ENCODE data around the gene GRIK5. TPM values are rescaled to one million over a fixed set of nuclear protein-coding genes. Genes with fewer than 3 reads are reported as not detected.

The GRIK5 gene
- total and polyA plus RNA-seq, 9 donors = 1.3 to 5.8 (median 3.2) TPM

DNA sequence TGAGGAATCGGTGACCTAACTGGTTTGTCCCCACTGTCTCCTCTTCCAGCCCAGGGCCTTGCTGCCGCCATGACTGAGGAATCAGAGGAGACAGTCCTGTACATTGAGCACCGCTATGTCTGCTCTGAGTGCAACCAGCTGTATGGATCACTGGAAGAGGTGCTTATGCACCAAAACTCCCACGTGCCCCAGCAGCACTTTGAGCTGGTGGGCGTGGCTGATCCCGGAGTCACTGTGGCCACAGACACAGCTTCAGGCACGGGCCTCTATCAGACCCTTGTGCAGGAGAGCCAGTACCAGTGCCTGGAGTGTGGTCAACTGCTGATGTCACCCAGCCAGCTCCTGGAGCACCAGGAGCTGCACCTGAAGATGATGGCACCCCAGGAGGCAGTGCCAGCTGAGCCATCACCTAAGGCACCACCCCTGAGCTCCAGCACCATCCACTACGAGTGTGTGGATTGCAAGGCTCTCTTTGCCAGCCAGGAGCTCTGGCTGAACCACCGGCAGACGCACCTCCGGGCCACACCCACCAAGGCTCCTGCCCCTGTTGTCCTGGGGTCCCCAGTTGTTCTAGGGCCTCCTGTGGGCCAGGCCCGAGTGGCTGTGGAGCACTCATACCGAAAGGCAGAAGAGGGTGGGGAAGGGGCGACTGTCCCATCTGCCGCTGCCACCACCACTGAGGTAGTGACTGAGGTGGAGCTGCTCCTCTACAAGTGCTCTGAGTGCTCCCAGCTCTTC, 8.7 kb upstream of the GRIK5 start:
- Histone ChIP-seq H3K4me3 (ENCODE audit: low read length) (no peak overlapping the region), H3K27ac (ENCODE audit: low read length) (no peak overlapping the region), H3K9me3 (replicated peaks; ENCODE audit: control insufficient read depth, low read depth, low read length) (no peaks in the 10 kb centered on the region), H3K27me3 (ENCODE audit: control insufficient read depth, insufficient read depth, low read length) (no peaks in the 10 kb centered on the region), H3K4me1 (ENCODE audit: control insufficient read depth, insufficient read depth, low read length) (peaks cover 23% of the 10 kb centered on the region), H3K36me3 (ENCODE audit: control insufficient read depth, insufficient read depth, low read length) (peaks cover 44% of the 10 kb centered on the region)
- no peak for DNase-seq
- WGBS (ENCODE audit: insufficient coverage) = 78% methylated on average over 13 of the region's 15 CpGs

DNA sequence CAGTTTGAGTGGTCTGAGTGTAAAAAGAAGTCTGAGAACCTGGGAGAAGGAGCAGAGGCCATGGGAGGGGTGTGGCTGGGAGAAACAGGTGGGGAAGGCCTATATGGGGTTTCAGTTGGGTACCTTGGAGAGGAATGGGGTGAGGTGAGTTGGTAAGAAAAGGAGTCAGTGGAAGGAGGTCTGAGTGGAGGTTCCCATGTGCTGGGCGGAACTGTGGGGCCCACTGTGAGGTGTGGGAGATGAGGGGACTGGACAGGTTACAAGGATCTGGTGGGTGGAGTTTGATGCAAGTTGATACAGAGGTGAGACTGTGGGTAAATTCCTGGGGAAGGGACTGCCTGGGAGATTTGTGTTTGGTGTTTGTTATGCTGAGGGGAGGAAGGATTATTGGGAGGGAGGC, 8.1 kb upstream of the GRIK5 start:
- DNase-seq = no peak
- Histone ChIP-seq H3K9me3 (replicated peaks; ENCODE audit: control insufficient read depth, low read depth, low read length) (no peaks in the 10 kb centered on the region), H3K4me3 (ENCODE audit: low read length) (no peak overlapping the region), H3K4me1 (ENCODE audit: control insufficient read depth, insufficient read depth, low read length) (peaks cover 23% of the 10 kb centered on the region), H3K27me3 (ENCODE audit: control insufficient read depth, insufficient read depth, low read length) (no peaks in the 10 kb centered on the region), H3K36me3 (ENCODE audit: control insufficient read depth, insufficient read depth, low read length) (peaks cover 42% of the 10 kb centered on the region), H3K27ac (ENCODE audit: low read length) (no peak overlapping the region)
- WGBS (ENCODE audit: insufficient coverage) = 92% methylated on average over 1 of the region's 1 CpG

DNA sequence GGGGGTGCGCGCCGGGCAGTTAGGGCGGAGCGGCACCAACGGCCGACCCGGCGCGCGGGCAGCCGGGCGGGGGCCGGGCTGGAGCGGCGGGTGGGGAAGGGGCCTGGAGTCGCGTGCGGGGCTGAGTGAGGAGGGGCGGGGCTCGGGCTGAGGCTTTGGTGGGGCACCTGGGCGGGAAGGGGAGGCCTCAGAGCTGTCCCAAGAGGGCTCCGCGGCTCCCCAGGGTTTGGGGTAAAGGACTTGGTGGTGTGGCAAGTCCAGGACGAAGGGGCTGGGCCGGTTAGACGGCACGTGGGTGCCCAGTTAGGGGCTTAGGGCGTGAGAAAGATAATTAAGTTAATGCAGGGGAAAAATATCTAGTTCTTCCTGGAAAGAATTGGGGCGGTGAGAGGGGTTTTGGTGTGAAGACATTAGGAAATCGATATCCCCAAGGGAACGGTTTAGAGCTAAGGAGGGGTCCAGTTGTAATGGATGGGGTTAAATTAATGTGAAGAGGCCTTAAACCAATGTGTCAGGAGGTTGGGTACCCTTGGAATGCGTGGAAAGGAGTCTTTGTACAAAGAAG, 6.5 kb upstream of the GRIK5 start:
- Histone ChIP-seq H3K27me3 (ENCODE audit: control insufficient read depth, insufficient read depth, low read length) (no peaks in the 10 kb centered on the region), H3K36me3 (ENCODE audit: control insufficient read depth, insufficient read depth, low read length) (peaks cover 35% of the 10 kb centered on the region), H3K9me3 (replicated peaks; ENCODE audit: control insufficient read depth, low read depth, low read length) (no peaks in the 10 kb centered on the region), H3K4me1 (ENCODE audit: control insufficient read depth, insufficient read depth, low read length) (peaks cover 23% of the 10 kb centered on the region), H3K4me3 (ENCODE audit: low read length) (peak overlapping the region; percentile 85), H3K27ac (ENCODE audit: low read length) (peak overlapping the region; percentile 71)
- WGBS (ENCODE audit: insufficient coverage) = under 1% methylated on average over 33 of the region's 33 CpGs
- DNase-seq = no peak

DNA sequence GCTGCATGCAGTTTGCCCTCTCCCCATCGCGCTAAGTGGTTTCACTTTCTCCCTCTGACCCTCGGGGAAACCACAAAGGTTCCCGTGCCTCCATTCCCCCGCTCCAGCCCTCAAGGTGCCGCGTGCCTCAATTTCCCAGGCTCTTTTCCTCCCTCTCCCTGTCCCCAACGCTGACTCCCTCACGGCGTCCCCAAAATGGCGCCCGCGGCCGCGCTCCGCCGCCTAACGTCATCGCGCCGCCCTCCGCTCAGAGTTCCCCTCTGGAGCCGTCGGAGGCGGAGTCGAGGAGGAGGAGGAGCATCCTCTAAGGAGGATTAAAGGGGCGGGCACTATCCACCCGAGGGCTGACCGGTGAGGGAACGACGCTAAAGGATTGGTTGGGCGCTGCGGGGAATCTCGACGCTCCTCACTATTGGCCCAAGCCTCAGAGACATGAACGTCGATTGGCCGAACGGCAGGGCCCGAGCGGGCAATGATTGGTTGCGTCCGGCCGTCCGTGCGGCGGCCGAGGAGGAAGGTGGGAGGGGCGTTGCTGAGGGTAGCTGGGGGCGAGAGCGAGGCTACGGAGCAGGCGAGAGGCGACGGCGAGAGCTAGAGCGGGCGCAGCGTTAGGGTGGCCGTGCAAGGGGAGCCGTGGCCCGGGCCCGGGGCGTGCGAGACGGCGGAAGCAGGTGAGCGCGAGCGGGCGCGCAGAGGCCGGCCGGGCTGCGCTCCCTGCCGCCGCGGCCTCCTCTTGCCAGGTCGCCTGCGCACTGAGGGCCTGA, 5.8 kb upstream of the GRIK5 start, which contains the start of gene ZNF574:
TSS of gene ZNF574 (plus strand) at position 551 of the 764 bp plus-strand sequence. CDS start 2,441 bp downstream, outside the sequence.
- DNase-seq = peak; percentile 100
- peaks cover 23% of the 10 kb centered on the region for H3K4me1 ChIP-seq (ENCODE audit: control insufficient read depth, insufficient read depth, low read length)
- no peaks in the 10 kb centered on the region for H3K9me3 ChIP-seq (replicated peaks; ENCODE audit: control insufficient read depth, low read depth, low read length)
- H3K27ac ChIP-seq (ENCODE audit: low read length) = peak within 1 kb of the TSS; percentile 99
- H3K27me3 ChIP-seq (ENCODE audit: control insufficient read depth, insufficient read depth, low read length) = peaks cover 1% of the 10 kb centered on the region
- H3K36me3 ChIP-seq (ENCODE audit: control insufficient read depth, insufficient read depth, low read length) = peaks cover 28% of the 10 kb centered on the region
- H3K4me3 ChIP-seq (ENCODE audit: low read length) = peak within 1 kb of the TSS; percentile 85
- WGBS (ENCODE audit: insufficient coverage) = under 1% methylated on average over 64 of the region's 80 CpGs

DNA sequence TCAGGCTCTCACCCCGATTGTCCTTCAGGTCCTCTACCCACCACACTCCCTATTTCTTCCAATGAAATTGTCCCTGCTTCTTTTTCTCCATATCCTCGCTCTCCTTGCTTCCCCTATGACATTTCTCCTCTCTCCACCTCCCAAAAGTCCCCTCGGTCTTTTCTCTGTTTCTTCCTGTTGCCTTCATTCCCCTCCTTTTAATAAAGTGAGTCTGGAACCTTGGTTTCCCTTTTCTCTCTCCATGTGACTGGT, 5.3 kb upstream of the GRIK5 start:
- peaks cover 2% of the 10 kb centered on the region for H3K27me3 ChIP-seq (ENCODE audit: control insufficient read depth, insufficient read depth, low read length)
- 28% methylated on average over 3 of the region's 3 CpGs for WGBS (ENCODE audit: insufficient coverage)
- peak overlapping the region; percentile 99 for H3K27ac ChIP-seq (ENCODE audit: low read length)
- H3K4me1 ChIP-seq (ENCODE audit: control insufficient read depth, insufficient read depth, low read length) = peaks cover 25% of the 10 kb centered on the region
- peaks cover 23% of the 10 kb centered on the region for H3K36me3 ChIP-seq (ENCODE audit: control insufficient read depth, insufficient read depth, low read length)
- no peak for DNase-seq
- peak overlapping the region; percentile 77 for H3K4me3 ChIP-seq (ENCODE audit: low read length)
- H3K9me3 ChIP-seq (replicated peaks; ENCODE audit: control insufficient read depth, low read depth, low read length) = no peaks in the 10 kb centered on the region

DNA sequence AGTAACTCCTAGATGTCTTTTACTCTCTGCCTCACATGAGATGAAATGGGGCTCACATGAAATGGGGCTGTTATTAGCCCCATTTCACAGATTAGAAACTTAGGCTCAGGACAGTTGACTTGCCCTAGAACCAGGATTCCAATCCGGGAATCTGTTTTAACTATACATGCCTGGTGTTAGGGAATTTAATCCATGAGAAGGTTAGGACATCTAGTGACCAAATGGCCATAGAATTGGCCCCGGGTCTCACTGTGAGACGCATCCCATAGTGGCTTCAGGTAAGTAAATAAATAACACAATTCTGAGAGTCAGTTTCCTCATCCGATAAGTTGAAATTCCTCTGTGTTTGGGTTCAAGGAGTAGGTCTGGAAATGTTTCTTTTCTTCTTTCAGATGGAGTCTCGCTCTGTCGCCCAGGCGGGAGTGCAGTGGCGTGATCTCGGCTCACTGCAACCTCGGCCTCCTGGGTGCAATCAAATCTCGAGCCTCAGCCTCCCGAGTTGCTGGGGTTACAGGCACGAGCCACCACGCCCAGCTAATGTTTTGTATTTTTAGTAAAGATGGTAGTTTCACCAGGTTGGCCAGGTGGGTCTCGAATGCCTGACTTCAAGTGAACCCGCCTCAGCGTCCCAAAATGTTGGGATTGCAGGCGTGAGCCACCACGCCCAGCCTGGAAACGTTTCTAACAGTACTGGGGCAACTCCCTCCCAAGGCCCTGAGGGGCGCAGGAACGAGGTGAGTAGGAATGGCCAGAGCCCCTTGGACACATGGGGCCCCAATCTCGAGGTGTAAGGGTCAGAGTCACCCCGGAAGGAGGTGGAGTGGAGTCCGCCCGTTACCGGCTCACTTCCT, 4.7 kb upstream of the GRIK5 start:
- Histone ChIP-seq H3K27me3 (ENCODE audit: control insufficient read depth, insufficient read depth, low read length) (peaks cover 4% of the 10 kb centered on the region), H3K27ac (ENCODE audit: low read length) (peak overlapping the region; percentile 99), H3K36me3 (ENCODE audit: control insufficient read depth, insufficient read depth, low read length) (peaks cover 17% of the 10 kb centered on the region), H3K9me3 (replicated peaks; ENCODE audit: control insufficient read depth, low read depth, low read length) (no peaks in the 10 kb centered on the region), H3K4me1 (ENCODE audit: control insufficient read depth, insufficient read depth, low read length) (peaks cover 31% of the 10 kb centered on the region), H3K4me3 (ENCODE audit: low read length) (peak overlapping the region; percentile 77)
- 75% methylated on average over 16 of the region's 27 CpGs for WGBS (ENCODE audit: insufficient coverage)
- peak; percentile 48 for DNase-seq

DNA sequence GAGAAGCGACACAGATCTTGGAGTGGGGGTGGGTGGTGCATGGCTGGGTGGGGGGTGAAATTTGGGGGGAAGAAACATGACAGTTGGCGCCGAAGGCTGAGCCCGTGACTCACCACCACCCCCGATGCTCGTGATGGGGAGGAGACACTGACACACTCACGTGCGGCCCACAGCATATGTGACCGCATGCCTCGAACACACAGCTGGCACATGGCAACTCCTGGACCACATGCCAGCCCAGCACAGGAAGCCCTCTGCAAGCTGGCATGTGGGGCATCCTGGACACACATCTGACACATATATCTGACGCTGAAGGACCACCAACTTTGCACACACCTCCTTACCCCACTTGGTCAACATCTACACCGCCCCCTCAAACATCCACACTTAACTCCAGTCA, 1.2 kb upstream of the GRIK5 start:
- Histone ChIP-seq H3K4me1 (ENCODE audit: control insufficient read depth, insufficient read depth, low read length) (peaks cover 25% of the 10 kb centered on the region), H3K36me3 (ENCODE audit: control insufficient read depth, insufficient read depth, low read length) (no peaks in the 10 kb centered on the region), H3K9me3 (replicated peaks; ENCODE audit: control insufficient read depth, low read depth, low read length) (no peaks in the 10 kb centered on the region), H3K4me3 (ENCODE audit: low read length) (no peak overlapping the region), H3K27me3 (ENCODE audit: control insufficient read depth, insufficient read depth, low read length) (peaks cover 24% of the 10 kb centered on the region), H3K27ac (ENCODE audit: low read length) (no peak overlapping the region)
- WGBS (ENCODE audit: insufficient coverage) = 89% methylated on average over 8 of the region's 12 CpGs
- no peak for DNase-seq

DNA sequence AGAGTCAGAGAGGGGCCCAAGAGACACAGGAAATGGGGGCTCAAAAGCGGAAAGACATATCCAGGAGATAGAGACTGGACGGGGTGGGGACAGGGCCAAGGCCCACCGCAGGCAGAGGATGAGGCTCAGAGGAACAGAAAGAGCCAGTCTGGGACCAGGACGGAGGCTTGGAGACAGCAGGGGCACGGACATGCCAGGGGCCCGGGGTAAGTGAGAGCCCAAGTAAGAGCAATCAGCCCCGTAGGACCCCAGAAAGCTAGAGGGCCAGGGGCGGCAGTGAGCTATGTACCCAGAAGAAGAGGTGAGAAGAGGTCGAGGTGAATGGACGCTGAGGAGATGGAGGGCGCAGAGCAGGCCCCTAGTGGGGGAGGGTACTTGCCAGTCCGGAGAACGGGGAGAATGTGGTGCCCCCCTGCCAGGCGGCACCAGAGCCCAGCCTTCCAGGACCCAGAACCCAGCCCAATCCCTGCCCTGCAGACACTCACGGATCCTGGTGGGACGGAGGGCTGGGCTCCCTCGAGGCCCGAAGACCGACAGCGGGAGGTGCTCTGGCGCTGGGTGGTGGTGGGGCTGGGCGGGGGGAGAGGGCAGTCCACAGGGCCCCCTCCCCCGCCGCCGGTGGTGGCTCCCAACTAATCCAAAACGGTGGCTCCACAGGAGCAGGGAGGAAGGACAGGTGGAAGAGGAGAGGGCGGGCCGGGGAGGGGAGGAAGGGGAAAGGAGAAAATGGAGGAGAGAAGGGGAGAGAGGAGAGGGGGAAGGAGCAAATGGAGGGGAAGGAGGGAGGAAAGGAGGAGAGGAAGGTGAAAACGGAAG, 1.0 kb downstream of the GRIK5 start:
- Histone ChIP-seq H3K36me3 (ENCODE audit: control insufficient read depth, insufficient read depth, low read length) (no peaks in the 10 kb centered on the region), H3K27ac (ENCODE audit: low read length) (peak overlapping the region; percentile 20), H3K4me3 (ENCODE audit: low read length) (peak overlapping the region; percentile 33), H3K9me3 (replicated peaks; ENCODE audit: control insufficient read depth, low read depth, low read length) (no peaks in the 10 kb centered on the region), H3K27me3 (ENCODE audit: control insufficient read depth, insufficient read depth, low read length) (peaks cover 24% of the 10 kb centered on the region), H3K4me1 (ENCODE audit: control insufficient read depth, insufficient read depth, low read length) (peaks cover 17% of the 10 kb centered on the region)
- WGBS (ENCODE audit: insufficient coverage) = 5% methylated on average over 21 of the region's 29 CpGs
- DNase-seq = no peak

DNA sequence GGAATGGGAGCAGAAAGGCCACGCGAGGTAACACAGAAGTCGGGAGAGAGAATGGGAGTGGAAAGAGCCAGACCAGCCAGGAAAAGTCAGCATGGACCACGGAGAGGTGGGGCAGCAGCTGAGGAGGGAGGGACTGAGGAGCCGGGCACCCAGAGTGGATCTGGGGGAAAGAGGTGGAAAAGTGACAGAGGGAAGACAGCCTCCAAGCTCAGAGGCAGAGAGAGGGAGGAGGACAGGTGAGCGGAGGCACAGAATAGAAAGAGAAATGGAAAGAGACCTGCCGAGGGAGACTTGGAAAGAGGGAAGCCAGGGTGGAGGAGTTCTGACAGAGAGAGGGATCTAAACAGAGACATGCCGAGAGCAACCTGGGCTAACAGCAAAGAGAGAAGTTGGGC, 1.6 kb downstream of the GRIK5 start:
- Histone ChIP-seq H3K4me3 (ENCODE audit: low read length) (peak overlapping the region; percentile 33), H3K9me3 (replicated peaks; ENCODE audit: control insufficient read depth, low read depth, low read length) (no peaks in the 10 kb centered on the region), H3K27me3 (ENCODE audit: control insufficient read depth, insufficient read depth, low read length) (peaks cover 24% of the 10 kb centered on the region), H3K27ac (ENCODE audit: low read length) (no peak overlapping the region), H3K4me1 (ENCODE audit: control insufficient read depth, insufficient read depth, low read length) (peaks cover 17% of the 10 kb centered on the region), H3K36me3 (ENCODE audit: control insufficient read depth, insufficient read depth, low read length) (no peaks in the 10 kb centered on the region)
- 30% methylated on average over 8 of the region's 8 CpGs for WGBS (ENCODE audit: insufficient coverage)
- DNase-seq = no peak

Data from muscle of leg (tissue), 11 donors.